ENCODE data around the gene PAK3.

- TF ChIP-seq EZH2 (IDR thresholded peaks at IDR 0.05) (no peak), CTCF (IDR thresholded peaks at IDR 0.05) (no peak), EZH2phosphoT487 (IDR thresholded peaks at IDR 0.05) (no peak)
Observed at GRCh38 chrX:111133389-111133788, 37.4 kb downstream of the PAK3 start.
